Measurements from ENCODE around the gene NPR3.

GRCh38 chr5:32753051-32753450 lies 41.9 kb downstream of the NPR3 start:
- TF ChIP-seq CTCF (IDR thresholded peaks at IDR 0.05) = no peak
- no peak for TF ChIP-seq POLR2A (IDR thresholded peaks at IDR 0.05)

Measured in thyroid gland (tissue), 4 donors.